Caco-2 (cell line): ENCODE results near the gene SESN1. TPM values are rescaled to one million over a fixed set of nuclear protein-coding genes. Genes with fewer than 3 reads are reported as not detected.

Experiments
- BruUV-seq: library from RNA; stranded (reverse); fragments of 400-500 nt; replicated peaks from 2 replicates; lab custom pipeline; 2021; lab: Mats Ljungman, UMichigan
- CTCF ChIA-PET: fragments of 300-600 bp; sonication (Branson Sonifier 250); formaldehyde crosslinking; loops from one replicate; lab custom pipeline; 2022; ENCODE audit warnings: antibody characterized with exemption; lab: Charles Lee
- POLR2A ChIA-PET: fragments of 300-600 bp; sonication (Branson Sonifier 250); formaldehyde crosslinking; loops from one replicate; lab custom pipeline; 2022; ENCODE audit warnings: antibody characterized with exemption; lab: Charles Lee
- DNase-seq, 2 experiments: peaks; one replicate each; pipeline versions ENCODE4 v3.0.0 to v3.0.0-alpha.2; 2020 to 2022
- H3K27me3 ChIP-seq: replicated peaks from 2 replicates; pipeline ENCODE4 v1.6.0; 2011; ENCODE audit warnings: low read length; ENCODE audit not compliant: control insufficient read depth, insufficient read depth
- H3K36me3 ChIP-seq: 2 replicates; pipeline ENCODE4 v1.5.1; 2011; ENCODE audit warnings: low read length; ENCODE audit not compliant: control insufficient read depth, insufficient read depth
- H3K4me1 ChIP-seq: fragments of 250-450 bp; sonication (Bioruptor Pico); 2 replicates; pipeline ENCODE4 v1.5.1; 2020; ENCODE audit warnings: mild to moderate bottlenecking
- H3K4me3 ChIP-seq: 2 replicates; pipeline ENCODE4 v1.5.1; 2011; ENCODE audit warnings: low read depth, mild to moderate bottlenecking, control low read depth, low read length
- H3K9me3 ChIP-seq: fragments of 250-450 bp; sonication (Bioruptor Pico); 2 replicates; pipeline ENCODE4 v1.5.1; 2020; ENCODE audit warnings: mild to moderate bottlenecking, moderate library complexity
- H3K27ac Mint-ChIP-seq: one replicate; pipeline ENCODE4 v1.8.0; 2022; ENCODE audit warnings: mixed read lengths; ENCODE audit not compliant: unreplicated experiment
- H3K27me3 Mint-ChIP-seq: one replicate; pipeline ENCODE4 v1.8.0; 2022; ENCODE audit warnings: mixed read lengths; ENCODE audit not compliant: insufficient read depth, unreplicated experiment
- H3K36me3 Mint-ChIP-seq: one replicate; pipeline ENCODE4 v1.8.0; 2022; ENCODE audit warnings: mild to moderate bottlenecking, mixed read lengths; ENCODE audit not compliant: insufficient read depth, unreplicated experiment
- H3K4me1 Mint-ChIP-seq: one replicate; pipeline ENCODE4 v1.8.0; 2022; ENCODE audit warnings: low read depth, mixed read lengths; ENCODE audit not compliant: unreplicated experiment
- H3K4me3 Mint-ChIP-seq: one replicate; pipeline ENCODE4 v1.8.0; 2022; ENCODE audit warnings: mild to moderate bottlenecking, moderate library complexity, mixed read lengths; ENCODE audit not compliant: unreplicated experiment
- H3K9me3 Mint-ChIP-seq: one replicate; pipeline ENCODE4 v1.8.0; 2022; ENCODE audit warnings: mixed read lengths; ENCODE audit not compliant: unreplicated experiment
- intact Hi-C: fragments of 100-400 bp; cut with micrococcal nuclease; formaldehyde crosslinking; loops from one replicate; pipeline ENCODE4 v1.10.0; 2022; ENCODE audit not compliant: unreplicated experiment
- total RNA-seq: library from RNA; stranded (reverse); gene quantifications from 2 replicates; pipeline ENCODE4 v1.2.3, GENCODE V29; 2022
- TF ChIP-seq, protein P1 (sequence below), 2 experiments: fragments of 200-600 bp in 1 of 2; IDR thresholded peaks; 1 replicate in 1 of 2; 2 replicates in 1 of 2; pipeline versions ENCODE4 v1.5.1 to v1.8.0; 2011 to 2022; ENCODE audit warnings: antibody characterized with exemption in 1 of 2, control low read depth in 1 of 2, inconsistent platforms in 1 of 2, low read depth in 1 of 2, low read length in 1 of 2, mild to moderate bottlenecking in 1 of 2, moderate library complexity in 1 of 2; ENCODE audit not compliant: insufficient read depth in 1 of 2, severe bottlenecking in 1 of 2, unreplicated experiment in 1 of 2

SESN1 gene
- total RNA-seq, 1 experiment from 2014 or later: 21.9 TPM

GRCh38 chr6:108999428-108999827, 95.2 kb downstream of the SESN1 start:
- TF ChIP-seq, protein P1, sequence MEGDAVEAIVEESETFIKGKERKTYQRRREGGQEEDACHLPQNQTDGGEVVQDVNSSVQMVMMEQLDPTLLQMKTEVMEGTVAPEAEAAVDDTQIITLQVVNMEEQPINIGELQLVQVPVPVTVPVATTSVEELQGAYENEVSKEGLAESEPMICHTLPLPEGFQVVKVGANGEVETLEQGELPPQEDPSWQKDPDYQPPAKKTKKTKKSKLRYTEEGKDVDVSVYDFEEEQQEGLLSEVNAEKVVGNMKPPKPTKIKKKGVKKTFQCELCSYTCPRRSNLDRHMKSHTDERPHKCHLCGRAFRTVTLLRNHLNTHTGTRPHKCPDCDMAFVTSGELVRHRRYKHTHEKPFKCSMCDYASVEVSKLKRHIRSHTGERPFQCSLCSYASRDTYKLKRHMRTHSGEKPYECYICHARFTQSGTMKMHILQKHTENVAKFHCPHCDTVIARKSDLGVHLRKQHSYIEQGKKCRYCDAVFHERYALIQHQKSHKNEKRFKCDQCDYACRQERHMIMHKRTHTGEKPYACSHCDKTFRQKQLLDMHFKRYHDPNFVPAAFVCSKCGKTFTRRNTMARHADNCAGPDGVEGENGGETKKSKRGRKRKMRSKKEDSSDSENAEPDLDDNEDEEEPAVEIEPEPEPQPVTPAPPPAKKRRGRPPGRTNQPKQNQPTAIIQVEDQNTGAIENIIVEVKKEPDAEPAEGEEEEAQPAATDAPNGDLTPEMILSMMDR (IDR thresholded peaks at IDR 0.05; ENCODE audit: insufficient read depth in 1 of 2, low read depth in 1 of 2, low read length in 1 of 2, severe bottlenecking in 1 of 2, unreplicated experiment in 1 of 2): no peak
- H3K4me3 ChIP-seq: no peak overlapping the region
- no TSS peak for BruUV-seq
- Mint-ChIP-seq H3K36me3 (peaks cover 9% of the 10 kb centered on the region), H3K27me3 (no peaks in the 10 kb centered on the region), H3K9me3 (no peaks in the 10 kb centered on the region), H3K27ac (no peak overlapping the region), H3K4me3 (no peak overlapping the region), H3K4me1 (peaks cover 10% of the 10 kb centered on the region)
- ChIA-PET POLR2A (no interaction called here), CTCF (no interaction called here)
- no peak for DNase-seq
- peaks cover 2% of the 10 kb centered on the region; the same call in 1 of the 2 replicates for H3K36me3 ChIP-seq
- H3K9me3 ChIP-seq: no peaks in the 10 kb centered on the region
- no peaks in the 10 kb centered on the region for H3K27me3 ChIP-seq
- peaks cover 20% of the 10 kb centered on the region for H3K4me1 ChIP-seq
- intact Hi-C loops: no loop called here

DNA sequence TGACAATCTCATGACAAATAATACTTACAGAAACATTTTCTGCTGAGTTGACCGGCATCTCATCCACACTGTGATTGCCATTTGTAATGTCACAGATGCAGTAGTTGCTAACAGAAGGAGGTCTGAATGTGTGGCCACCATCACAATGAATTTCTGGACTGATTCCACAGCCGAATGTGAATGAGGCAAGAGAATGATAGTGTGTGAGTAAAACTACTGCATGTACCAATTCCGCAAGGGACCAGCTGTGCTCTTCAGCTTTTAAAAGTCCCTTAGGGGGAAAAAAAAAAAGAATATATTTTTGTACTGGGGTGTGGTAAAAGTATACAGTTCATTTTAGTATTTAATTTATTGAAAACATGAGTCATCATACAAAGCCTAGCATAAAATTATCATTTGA, 96.2 kb downstream of the SESN1 start:
- intact Hi-C loops: no loop called here
- Histone ChIP-seq H3K36me3 (peaks cover 2% of the 10 kb centered on the region; the same call in 1 of the 2 replicates), H3K4me3 (no peak overlapping the region), H3K9me3 (no peaks in the 10 kb centered on the region), H3K27me3 (no peaks in the 10 kb centered on the region), H3K4me1 (peaks cover 20% of the 10 kb centered on the region)
- peaks cover 10% of the 10 kb centered on the region for H3K4me1 Mint-ChIP-seq
- no peak overlapping the region for H3K4me3 Mint-ChIP-seq
- TF ChIP-seq, protein P1 (IDR thresholded peaks at IDR 0.05; ENCODE audit: insufficient read depth in 1 of 2, low read depth in 1 of 2, low read length in 1 of 2, severe bottlenecking in 1 of 2, unreplicated experiment in 1 of 2): no peak
- H3K27ac Mint-ChIP-seq: no peak overlapping the region
- ChIA-PET POLR2A (no interaction called here), CTCF (no interaction called here)
- H3K27me3 Mint-ChIP-seq: no peaks in the 10 kb centered on the region
- H3K36me3 Mint-ChIP-seq: peaks cover 9% of the 10 kb centered on the region
- DNase-seq: no peak
- no TSS peak for BruUV-seq
- no peaks in the 10 kb centered on the region for H3K9me3 Mint-ChIP-seq

DNA sequence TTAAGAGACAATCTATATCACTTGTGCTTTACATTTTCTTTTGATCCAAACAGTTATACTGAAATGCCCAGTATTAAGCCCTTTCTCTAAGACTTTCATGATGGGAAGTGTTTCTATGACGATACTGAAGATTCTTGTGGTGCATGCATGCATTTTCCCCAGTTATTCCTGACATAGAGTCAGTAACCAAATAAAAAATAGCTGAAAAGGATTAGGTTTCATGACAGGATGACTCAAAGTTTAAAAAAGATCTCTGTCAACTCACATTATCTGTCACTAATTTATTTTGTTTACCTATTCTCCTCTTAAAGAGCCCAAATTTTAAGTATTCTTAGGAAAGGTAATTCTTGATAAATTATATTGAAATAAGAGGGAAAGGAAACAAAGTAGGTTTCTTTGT, 98.4 kb downstream of the SESN1 start:
- intact Hi-C loops: no loop called here
- Histone ChIP-seq H3K4me1 (peaks cover 5% of the 10 kb centered on the region; the same call in 1 of the 2 replicates), H3K27me3 (no peaks in the 10 kb centered on the region), H3K4me3 (no peak overlapping the region), H3K36me3 (peaks cover 2% of the 10 kb centered on the region; the same call in 1 of the 2 replicates), H3K9me3 (no peaks in the 10 kb centered on the region)
- BruUV-seq: no TSS peak
- peaks cover 28% of the 10 kb centered on the region for H3K36me3 Mint-ChIP-seq
- ChIA-PET CTCF (no interaction called here), POLR2A (no interaction called here)
- H3K4me3 Mint-ChIP-seq: no peak overlapping the region
- peaks cover 10% of the 10 kb centered on the region for H3K4me1 Mint-ChIP-seq
- no peak for DNase-seq
- H3K27ac Mint-ChIP-seq: no peak overlapping the region
- H3K27me3 Mint-ChIP-seq: no peaks in the 10 kb centered on the region
- no peaks in the 10 kb centered on the region for H3K9me3 Mint-ChIP-seq
- TF ChIP-seq, protein P1 (IDR thresholded peaks at IDR 0.05; ENCODE audit: insufficient read depth in 1 of 2, low read depth in 1 of 2, low read length in 1 of 2, severe bottlenecking in 1 of 2, unreplicated experiment in 1 of 2): no peak
